Colon (tissue), 2 donors: ENCODE data around the gene DDX17.
"Not testable (repeated sequence)": the region's sequence is repeated elsewhere in the genome, so short reads cannot be mapped to it uniquely, and the experiment has no call there.

Experiments
- FAIRE-seq: peaks from 2 replicates; lab custom pipeline; 2012; peaks lifted over from hg19 to GRCh38; lab: Jason Lieb, UNC
- donor health status: control.
- donor health status: control.

DDX17 gene

GRCh38 chr22:38491707-38492348 is 14.3 kb downstream of the DDX17 start:
- FAIRE-seq: no peak

DNA sequence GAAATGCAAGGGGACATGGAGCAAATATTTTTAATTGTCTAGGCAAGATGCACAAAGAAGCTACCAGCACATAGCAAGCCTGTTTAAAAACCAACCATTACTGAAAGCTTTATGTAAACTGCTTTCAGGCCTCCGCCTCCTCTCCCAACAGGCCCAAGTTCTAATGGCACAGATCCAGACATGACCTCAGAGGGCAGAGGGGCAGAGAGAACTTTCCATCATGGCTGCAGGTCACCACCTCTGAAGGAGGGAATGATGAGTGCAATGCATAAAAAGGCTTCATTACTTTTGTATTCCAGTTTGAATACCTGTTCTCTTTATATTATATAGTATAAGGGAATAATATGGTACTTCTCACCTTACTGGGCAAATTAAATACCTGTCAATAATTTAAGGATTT is 15.2 kb downstream of the DDX17 start:
- no peak for FAIRE-seq

DNA sequence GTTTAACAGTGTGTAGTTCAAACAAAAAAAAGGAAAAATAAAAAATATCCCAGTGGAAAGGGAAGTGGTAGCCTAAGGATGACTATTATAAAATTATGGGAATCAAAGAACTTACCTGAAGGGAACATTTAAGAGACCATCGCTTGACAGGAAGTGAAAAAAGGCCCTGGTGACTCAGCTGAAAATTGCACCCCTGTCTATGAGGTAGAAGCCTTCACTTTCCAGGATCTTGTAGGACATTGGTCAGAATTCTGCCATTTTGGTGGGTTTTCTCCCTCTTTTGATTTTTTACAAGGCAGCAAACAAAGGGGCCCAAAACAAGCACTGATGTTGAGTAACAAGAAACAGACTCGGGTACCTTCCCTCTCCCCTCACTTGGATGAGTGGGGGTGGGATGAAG is 15.6 kb downstream of the DDX17 start:
- no peak for FAIRE-seq

GRCh38 chr22:38489561-38490145 is 16.5 kb downstream of the DDX17 start:
- FAIRE-seq: no peak

DNA sequence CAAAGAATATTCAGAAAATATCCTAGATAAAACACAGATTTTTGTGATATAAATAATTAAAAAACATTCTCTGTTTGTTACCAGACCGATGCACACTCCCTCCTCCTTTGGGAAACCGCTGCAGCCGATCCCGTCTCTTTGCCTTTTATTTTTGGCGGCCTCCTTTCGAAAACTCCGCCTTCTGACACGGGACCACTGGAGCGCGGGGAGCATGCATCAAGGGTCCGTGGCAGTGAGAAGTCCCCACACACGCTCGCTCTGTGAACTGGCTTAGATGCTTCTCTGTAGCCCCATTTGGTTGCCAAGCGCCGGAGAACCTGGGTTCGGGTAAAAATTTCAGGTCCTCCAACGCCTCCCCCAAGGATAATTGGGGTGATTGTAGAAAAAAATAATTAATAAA is 17.0 kb downstream of the DDX17 start:
- FAIRE-seq: no peak

- FAIRE-seq: no peak
These were observed 18.2 kb downstream of the DDX17 start for GRCh38 chr22:38487946-38488345.

DNA sequence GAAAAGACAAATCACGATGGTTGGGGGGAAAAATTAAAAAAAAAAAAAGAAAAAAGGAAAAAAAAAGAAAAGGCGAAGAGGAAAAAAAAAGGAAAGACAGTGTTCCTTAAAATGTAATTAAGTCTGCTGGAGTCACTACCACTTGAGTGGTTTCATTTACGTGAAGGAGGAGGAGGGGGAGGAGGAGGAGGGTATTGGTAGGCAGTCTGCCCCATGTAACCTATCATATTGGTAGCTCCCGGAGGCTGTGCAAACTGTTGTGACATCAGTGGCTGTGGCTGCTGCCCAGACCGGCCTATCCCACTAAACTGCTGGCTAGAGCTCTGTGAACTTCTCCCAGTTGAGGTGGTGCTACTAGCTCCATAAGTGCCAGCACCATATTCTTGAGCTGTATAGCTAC is 20.3 kb downstream of the DDX17 start:
- no peak for FAIRE-seq

GRCh38 chr22:38484244-38484643 is 21.9 kb downstream of the DDX17 start:
- FAIRE-seq: no peak

- FAIRE-seq: no peak
These were observed 23.3 kb downstream of the DDX17 start for GRCh38 chr22:38482662-38483308.

GRCh38 chr22:38481871-38482332 is 24.2 kb downstream of the DDX17 start:
- no peak for FAIRE-seq

- no peak for FAIRE-seq
These were observed 24.8 kb downstream of the DDX17 start for GRCh38 chr22:38481162-38481870.

- FAIRE-seq: no peak
These were observed 26.8 kb downstream of the DDX17 start for GRCh38 chr22:38479096-38479837.

- no peak for FAIRE-seq
These were observed 28.5 kb downstream of the DDX17 start for GRCh38 chr22:38477585-38477984.

- no peak for FAIRE-seq
These were observed 32.0 kb downstream of the DDX17 start for GRCh38 chr22:38474003-38474607.

DNA sequence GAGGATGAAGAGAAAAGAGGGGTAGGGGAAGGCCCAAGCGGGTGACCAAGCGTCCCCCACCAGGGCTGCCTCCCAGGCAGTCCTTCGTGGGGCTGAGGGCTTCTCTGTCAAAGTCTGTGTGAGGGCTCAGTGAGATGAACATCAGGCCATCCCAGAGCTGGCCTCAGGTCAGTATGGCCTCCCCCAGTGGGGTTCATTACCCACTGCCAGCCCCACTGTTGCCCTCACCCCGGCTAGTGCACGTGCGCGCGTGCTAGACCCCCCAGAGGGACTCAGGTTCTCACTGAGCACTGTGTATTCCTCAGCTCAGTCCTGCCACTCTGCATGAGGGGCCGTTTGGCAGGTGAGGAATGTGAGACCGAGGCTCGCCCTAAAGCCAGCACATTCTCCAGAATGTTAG is 34.9 kb downstream of the DDX17 start:
- no peak for FAIRE-seq

DNA sequence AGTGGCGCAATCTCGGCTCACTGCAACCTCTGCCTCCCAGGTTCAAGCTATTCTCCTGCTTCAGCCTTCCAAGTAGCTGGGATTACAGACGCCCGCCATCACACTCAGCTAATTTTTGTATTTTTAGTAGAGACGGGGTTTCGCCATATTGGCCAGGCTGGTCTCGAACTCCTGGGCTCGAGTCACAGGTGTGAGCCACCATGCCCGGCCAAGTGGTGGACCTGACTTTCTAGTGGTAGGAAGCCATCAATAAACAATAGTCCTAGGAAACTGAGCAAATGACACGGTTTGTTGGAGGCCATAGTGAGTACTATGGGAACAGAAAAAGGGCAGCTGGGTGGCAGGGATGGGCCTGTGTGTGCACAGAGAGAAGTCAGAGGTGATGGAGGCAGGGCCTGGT is 35.9 kb downstream of the DDX17 start:
- FAIRE-seq: not testable (repeated sequence)

- no peak for FAIRE-seq
These were observed 36.8 kb downstream of the DDX17 start for GRCh38 chr22:38469306-38469781.

DNA sequence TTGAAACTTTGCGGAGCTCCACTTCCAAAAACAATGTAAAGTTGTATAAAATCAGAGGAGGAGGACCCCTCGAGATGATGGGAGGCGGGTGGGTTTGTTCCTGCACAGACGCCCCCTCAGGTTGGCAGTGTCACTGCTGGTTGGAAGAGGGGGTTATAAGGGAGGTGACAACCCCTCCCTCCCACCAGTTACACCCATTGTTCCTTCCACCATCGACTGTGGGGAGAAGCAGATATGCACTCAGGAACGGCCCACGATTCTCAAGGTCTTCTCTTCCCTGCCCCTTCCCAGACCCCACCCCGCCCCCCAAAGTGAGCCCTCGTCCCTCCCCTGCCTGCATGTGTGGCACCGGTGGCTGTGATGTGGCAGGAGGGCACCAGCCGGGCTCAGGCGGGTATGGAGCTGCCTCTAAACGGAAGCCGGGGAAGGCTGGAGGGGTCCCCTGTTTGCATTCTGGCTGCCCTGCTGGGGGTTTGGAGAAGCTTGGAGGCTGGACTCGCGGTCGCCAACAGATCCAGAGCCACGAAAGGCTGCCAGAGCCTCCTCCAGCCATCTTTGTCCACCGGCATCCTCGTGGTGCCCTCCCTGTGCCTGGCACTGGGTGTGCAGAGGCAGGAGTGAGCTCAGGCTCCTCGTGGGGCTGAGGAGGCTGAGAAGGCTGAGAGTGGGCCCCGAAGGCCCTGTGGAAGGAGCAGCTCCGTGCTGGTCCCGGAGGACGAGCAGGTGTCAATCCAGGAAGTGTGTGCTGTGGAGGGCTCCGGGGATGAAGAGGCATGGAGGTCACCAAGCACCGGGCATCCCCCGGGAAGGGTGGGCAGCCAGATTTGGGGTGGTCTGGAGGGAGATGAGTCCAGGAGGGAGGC is 37.4 kb downstream of the DDX17 start:
- no peak for FAIRE-seq

DNA sequence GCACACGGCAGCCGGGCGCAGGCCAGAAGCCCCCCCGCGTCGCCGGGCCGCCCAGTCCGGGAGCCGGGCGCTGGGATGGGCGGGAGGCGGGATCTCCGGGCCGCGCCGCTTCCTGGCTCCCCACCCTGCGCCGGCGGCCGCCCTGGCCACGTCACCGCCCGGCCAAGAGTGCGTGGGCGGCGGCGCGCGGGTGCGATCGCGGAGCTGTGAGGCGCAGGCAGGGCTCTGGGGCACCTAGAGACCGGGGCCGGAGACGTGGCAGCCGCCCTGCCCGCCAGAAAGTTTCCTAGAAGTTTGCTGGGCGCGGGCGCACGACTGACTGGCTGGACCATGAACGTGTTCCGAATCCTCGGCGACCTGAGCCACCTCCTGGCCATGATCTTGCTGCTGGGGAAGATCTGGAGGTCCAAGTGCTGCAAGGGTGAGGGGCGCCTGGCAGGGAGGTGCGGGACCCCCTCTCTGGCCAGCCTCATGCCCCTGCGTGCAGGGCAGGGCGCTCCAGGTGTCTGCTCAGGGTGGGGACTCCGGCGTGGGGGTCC is 38.1 kb downstream of the DDX17 start, which contains the start of gene KDELR3:
KDELR3 (plus strand) TSS at position 193 of the 539 bp plus-strand sequence; CDS start at position 331, 138 bp downstream.
- FAIRE-seq: no peak

- no peak for FAIRE-seq
These were observed 38.6 kb downstream of the DDX17 start for GRCh38 chr22:38467438-38467903.
